ENCODE data around the gene FAT1.
"Not testable (repeated sequence)": the region's sequence is repeated elsewhere in the genome, so short reads cannot be mapped to it uniquely, and the experiment has no call there.

FAT1 gene

DNA sequence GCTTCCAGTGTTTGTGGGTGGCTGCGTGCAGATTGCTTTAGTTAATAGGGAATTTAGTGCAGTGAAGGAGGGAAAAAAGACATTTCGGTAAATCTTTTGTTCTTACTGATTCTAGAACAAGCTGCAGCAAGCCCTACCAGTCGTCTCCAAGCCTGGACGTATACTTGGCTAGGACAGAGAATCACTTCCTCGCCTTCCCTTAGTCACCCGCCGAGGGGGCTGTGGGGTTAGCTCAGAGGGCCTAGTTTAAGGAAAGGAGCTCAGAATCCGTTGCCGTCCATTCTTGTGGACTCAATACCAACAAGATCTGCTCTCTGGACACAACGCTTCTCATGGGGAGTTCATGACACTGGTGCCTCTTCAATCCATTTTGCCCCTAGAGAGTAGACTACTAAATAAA lies 36.3 kb upstream of the FAT1 start:
- Mint-ChIP-seq H3K27ac (no peak overlapping the region), H3K36me3 (no peaks in the 10 kb centered on the region), H3K9me3 (peaks cover 15% of the 10 kb centered on the region), H3K4me1 (no peaks in the 10 kb centered on the region), H3K4me3 (no peak overlapping the region)
- ATAC-seq (no peak), DNase-seq (ENCODE audit: low spot score in 2 of 2) (no peak)

GRCh38 chr4:186758929-186759682 lies 35.5 kb upstream of the FAT1 start:
- no peak overlapping the region for H3K27ac Mint-ChIP-seq
- no peaks in the 10 kb centered on the region for H3K36me3 Mint-ChIP-seq
- no peak for DNase-seq (ENCODE audit: low spot score in 2 of 2)
- H3K4me1 Mint-ChIP-seq = no peaks in the 10 kb centered on the region
- ATAC-seq = no peak
- H3K4me3 Mint-ChIP-seq = no peak overlapping the region
- H3K9me3 Mint-ChIP-seq = peaks cover 15% of the 10 kb centered on the region

DNA sequence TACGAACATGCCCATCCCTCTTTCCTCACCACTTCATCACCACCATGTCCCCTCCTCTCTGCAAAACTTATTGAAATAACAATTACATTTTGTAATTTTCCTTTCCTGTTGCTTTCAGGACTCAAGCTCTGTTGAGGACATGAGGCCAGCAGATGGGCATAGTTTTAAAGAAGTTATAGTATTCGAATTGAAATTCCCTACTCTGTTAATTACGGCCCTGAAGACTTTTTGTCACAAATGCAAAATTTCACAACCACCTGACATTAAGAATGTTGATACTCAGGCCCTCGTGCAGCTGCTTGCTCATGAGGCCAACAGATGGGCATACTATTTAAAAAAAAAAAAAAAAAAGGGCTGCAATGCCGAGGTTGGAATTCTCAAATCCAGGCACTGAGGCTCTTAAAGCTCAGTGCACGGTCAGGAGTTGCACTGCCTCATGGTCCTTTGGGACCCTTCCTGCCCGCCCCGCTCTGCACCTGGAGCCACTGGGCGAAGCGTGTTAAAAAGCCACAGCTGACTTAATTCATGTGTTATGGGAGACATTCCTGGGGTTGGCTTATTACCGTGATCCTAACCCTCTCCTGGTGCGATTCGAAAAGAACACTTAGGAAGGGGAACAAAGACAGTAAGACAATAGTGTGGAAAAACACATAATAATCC lies 34.2 kb upstream of the FAT1 start:
- H3K4me1 Mint-ChIP-seq = no peaks in the 10 kb centered on the region
- ATAC-seq = no peak

GRCh38 chr4:186756550-186756949 lies 32.9 kb upstream of the FAT1 start:
- not testable (repeated sequence) for H3K4me3 Mint-ChIP-seq; DNase-seq (ENCODE audit: low spot score in 2 of 2); ATAC-seq; H3K36me3 Mint-ChIP-seq; H3K27ac Mint-ChIP-seq; H3K4me1 Mint-ChIP-seq
- H3K9me3 Mint-ChIP-seq = peaks cover 15% of the 10 kb centered on the region

More for the DNA sequence above, 34.2 kb upstream of the FAT1 start:
- H3K9me3 Mint-ChIP-seq = peaks cover 15% of the 10 kb centered on the region
- no peaks in the 10 kb centered on the region for H3K36me3 Mint-ChIP-seq
- DNase-seq (ENCODE audit: low spot score in 2 of 2) = no peak
- H3K4me3 Mint-ChIP-seq = no peak overlapping the region
- no peak overlapping the region for H3K27ac Mint-ChIP-seq

GRCh38 chr4:186755550-186756519 lies 32.2 kb upstream of the FAT1 start:
- peaks cover 15% of the 10 kb centered on the region for H3K9me3 Mint-ChIP-seq
- H3K4me1 Mint-ChIP-seq = no peaks in the 10 kb centered on the region
- ATAC-seq (no peak), DNase-seq (ENCODE audit: low spot score in 2 of 2) (no peak)
- no peak overlapping the region for H3K27ac Mint-ChIP-seq
- no peaks in the 10 kb centered on the region for H3K36me3 Mint-ChIP-seq
- no peak overlapping the region for H3K4me3 Mint-ChIP-seq

DNA sequence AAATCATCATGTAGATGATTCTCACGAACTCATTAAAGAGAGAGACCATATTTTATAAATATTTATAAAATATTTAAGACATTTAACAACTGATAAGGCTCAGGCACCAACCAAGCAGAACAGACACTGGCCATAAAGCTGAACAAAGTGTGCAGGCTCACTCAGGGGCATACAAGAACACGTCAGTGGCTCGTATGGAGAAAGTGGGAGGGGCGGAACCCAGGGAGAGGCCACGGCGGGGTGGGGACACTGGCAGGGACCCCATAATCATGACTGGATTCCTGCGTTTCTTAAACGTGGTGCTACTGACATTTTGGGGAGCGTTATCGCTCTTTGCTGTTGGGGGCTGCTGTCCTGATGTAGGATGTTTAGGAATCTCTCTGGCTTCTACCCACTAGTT lies 31.3 kb upstream of the FAT1 start:
- no peak overlapping the region for H3K27ac Mint-ChIP-seq
- ATAC-seq (no peak), DNase-seq (ENCODE audit: low spot score in 2 of 2) (no peak)
- H3K4me3 Mint-ChIP-seq = no peak overlapping the region
- H3K4me1 Mint-ChIP-seq = no peaks in the 10 kb centered on the region
- no peaks in the 10 kb centered on the region for H3K36me3 Mint-ChIP-seq
- peaks cover 18% of the 10 kb centered on the region for H3K9me3 Mint-ChIP-seq

DNA sequence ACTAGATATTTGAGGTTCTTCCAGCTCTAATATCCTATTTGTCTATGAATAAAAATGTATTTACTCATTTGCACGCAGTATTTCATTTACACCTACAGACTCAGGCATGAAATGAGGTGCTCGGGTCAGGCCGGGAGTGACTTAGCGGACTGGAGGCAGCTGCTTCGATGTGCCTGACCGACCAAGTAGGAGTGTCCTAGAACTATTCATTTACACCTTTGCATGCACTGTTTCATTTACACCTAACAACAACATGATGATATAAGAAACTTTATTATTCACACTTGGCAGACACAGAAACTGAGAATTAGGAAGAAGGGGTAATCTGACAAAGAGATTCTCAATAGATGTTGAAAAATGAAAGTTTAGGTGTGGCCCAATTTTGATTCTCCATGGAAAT lies 28.7 kb upstream of the FAT1 start:
- ATAC-seq (no peak), DNase-seq (ENCODE audit: low spot score in 2 of 2) (no peak)
- peaks cover 11% of the 10 kb centered on the region for H3K9me3 Mint-ChIP-seq
- no peak overlapping the region for H3K4me3 Mint-ChIP-seq
- no peaks in the 10 kb centered on the region for H3K4me1 Mint-ChIP-seq
- no peaks in the 10 kb centered on the region for H3K36me3 Mint-ChIP-seq
- H3K27ac Mint-ChIP-seq = no peak overlapping the region

GRCh38 chr4:186749611-186750281 lies 26.1 kb upstream of the FAT1 start:
- no peaks in the 10 kb centered on the region for H3K36me3 Mint-ChIP-seq
- no peak overlapping the region for H3K4me3 Mint-ChIP-seq
- DNase-seq (ENCODE audit: low spot score in 2 of 2) = no peak
- ATAC-seq = no peak
- no peaks in the 10 kb centered on the region for H3K4me1 Mint-ChIP-seq
- H3K27ac Mint-ChIP-seq = no peak overlapping the region
- H3K9me3 Mint-ChIP-seq = peaks cover 10% of the 10 kb centered on the region

- no peak for DNase-seq (ENCODE audit: low spot score in 2 of 2)
- Mint-ChIP-seq H3K27ac (no peak overlapping the region), H3K36me3 (no peaks in the 10 kb centered on the region), H3K4me3 (no peak overlapping the region), H3K4me1 (no peaks in the 10 kb centered on the region), H3K9me3 (peaks cover 10% of the 10 kb centered on the region)
- no peak for ATAC-seq
Measured at GRCh38 chr4:186746581-186746980, 22.9 kb upstream of the FAT1 start.

- no peak overlapping the region for H3K4me3 Mint-ChIP-seq
- ATAC-seq = no peak
- no peak for DNase-seq (ENCODE audit: low spot score in 2 of 2)
- peaks cover 11% of the 10 kb centered on the region for H3K9me3 Mint-ChIP-seq
- no peaks in the 10 kb centered on the region for H3K4me1 Mint-ChIP-seq
- no peaks in the 10 kb centered on the region for H3K36me3 Mint-ChIP-seq
- no peak overlapping the region for H3K27ac Mint-ChIP-seq
Measured at GRCh38 chr4:186743261-186743660, 19.6 kb upstream of the FAT1 start.

DNA sequence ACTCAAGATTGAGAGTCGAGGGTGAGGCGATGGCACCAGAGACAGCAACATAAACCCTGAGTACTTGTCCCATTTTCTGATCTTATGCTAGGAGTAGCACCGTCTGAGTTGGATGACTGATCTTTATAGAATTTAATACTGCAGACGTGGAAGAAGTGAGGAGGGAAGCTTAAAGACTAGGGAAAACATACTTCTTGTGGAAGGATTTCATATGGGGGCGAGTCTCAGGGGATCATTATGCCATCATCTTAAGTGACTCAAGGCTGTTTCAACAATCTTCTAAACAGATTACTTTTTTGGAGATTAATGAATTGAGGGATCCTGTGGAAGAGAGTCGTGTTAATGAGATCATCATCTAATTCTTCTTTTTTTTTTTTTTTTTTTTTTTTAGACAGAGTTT lies 17.2 kb upstream of the FAT1 start:
- no peaks in the 10 kb centered on the region for H3K4me1 Mint-ChIP-seq
- no peaks in the 10 kb centered on the region for H3K36me3 Mint-ChIP-seq
- H3K4me3 Mint-ChIP-seq = no peak overlapping the region
- no peak overlapping the region for H3K27ac Mint-ChIP-seq
- ATAC-seq (no peak), DNase-seq (ENCODE audit: low spot score in 2 of 2) (no peak)
- H3K9me3 Mint-ChIP-seq = peaks cover 18% of the 10 kb centered on the region

GRCh38 chr4:186739802-186740434 lies 16.3 kb upstream of the FAT1 start:
- ATAC-seq (no peak), DNase-seq (ENCODE audit: low spot score in 2 of 2) (no peak)
- H3K36me3 Mint-ChIP-seq = no peaks in the 10 kb centered on the region
- H3K9me3 Mint-ChIP-seq = peaks cover 13% of the 10 kb centered on the region
- no peak overlapping the region for H3K27ac Mint-ChIP-seq
- H3K4me1 Mint-ChIP-seq = no peaks in the 10 kb centered on the region
- no peak overlapping the region for H3K4me3 Mint-ChIP-seq

GRCh38 chr4:186739317-186739716 lies 15.7 kb upstream of the FAT1 start:
- Mint-ChIP-seq H3K27ac (no peak overlapping the region), H3K36me3 (no peaks in the 10 kb centered on the region), H3K9me3 (peaks cover 12% of the 10 kb centered on the region), H3K4me3 (no peak overlapping the region), H3K4me1 (no peaks in the 10 kb centered on the region)
- DNase-seq (ENCODE audit: low spot score in 2 of 2) (no peak), ATAC-seq (no peak)

DNA sequence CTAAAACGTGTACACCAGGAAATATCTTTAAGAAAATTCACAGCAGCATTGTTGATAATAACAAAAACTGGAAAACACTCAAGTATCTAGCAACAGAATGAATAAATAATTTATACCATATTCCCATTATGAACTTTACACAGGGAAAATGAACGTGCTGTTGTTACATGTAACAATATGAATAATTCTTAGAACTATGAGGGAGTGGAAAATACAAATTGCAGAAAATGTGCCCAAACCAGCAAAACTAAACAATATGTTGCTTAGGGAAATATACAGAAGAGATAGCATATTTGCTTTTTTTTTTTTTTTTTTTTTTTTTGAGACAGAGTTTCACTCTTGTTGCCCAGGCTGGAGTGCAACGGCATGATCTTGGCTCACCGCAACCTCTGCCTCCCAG lies 14.8 kb upstream of the FAT1 start:
- no peak overlapping the region for H3K4me3 Mint-ChIP-seq
- no peaks in the 10 kb centered on the region for H3K36me3 Mint-ChIP-seq
- no peaks in the 10 kb centered on the region for H3K4me1 Mint-ChIP-seq
- no peak for DNase-seq (ENCODE audit: low spot score in 2 of 2)
- ATAC-seq = no peak
- no peak overlapping the region for H3K27ac Mint-ChIP-seq
- peaks cover 12% of the 10 kb centered on the region for H3K9me3 Mint-ChIP-seq

DNA sequence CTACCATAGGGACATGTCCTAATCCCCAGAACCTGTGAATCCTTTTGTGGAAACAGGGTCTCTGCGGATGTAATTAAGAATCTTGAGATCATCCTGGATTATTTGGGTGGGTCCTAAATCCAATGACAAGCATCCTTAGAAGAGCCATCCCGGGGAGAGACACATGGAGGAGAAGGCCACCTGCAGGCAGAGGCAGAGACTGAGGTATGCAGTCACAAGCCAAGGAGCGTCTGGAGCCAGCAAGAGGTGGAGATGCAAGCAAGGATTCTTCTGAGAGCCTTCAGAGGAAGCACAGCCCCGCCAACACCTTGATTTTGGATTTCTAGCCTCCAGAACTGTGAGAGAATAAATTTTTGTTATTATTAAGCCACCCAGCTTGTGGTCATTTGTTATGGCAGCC lies 13.8 kb upstream of the FAT1 start:
- H3K36me3 Mint-ChIP-seq = no peaks in the 10 kb centered on the region
- ATAC-seq (no peak), DNase-seq (ENCODE audit: low spot score in 2 of 2) (no peak)
- H3K9me3 Mint-ChIP-seq = peaks cover 12% of the 10 kb centered on the region
- no peak overlapping the region for H3K27ac Mint-ChIP-seq
- H3K4me3 Mint-ChIP-seq = no peak overlapping the region
- H3K4me1 Mint-ChIP-seq = no peaks in the 10 kb centered on the region
